Endothelial cell (in vitro differentiated cells): Measurements from ENCODE around the gene C1orf21. TPM values are rescaled to one million over a fixed set of nuclear protein-coding genes. Genes with fewer than 3 reads are reported as not detected.

Experiments used
- DNase-seq: peaks from one replicate; pipeline ENCODE4 v3.0.0; 2021; ENCODE audit warnings: low spot score
- H3K27ac Mint-ChIP-seq: one replicate; pipeline ENCODE4 v1.8.0; 2021; ENCODE audit warnings: mixed read lengths, inconsistent platforms; ENCODE audit not compliant: unreplicated experiment
- H3K27me3 Mint-ChIP-seq: one replicate; pipeline ENCODE4 v1.8.0; 2021; ENCODE audit warnings: mild to moderate bottlenecking, moderate library complexity, mixed read lengths, inconsistent platforms; ENCODE audit not compliant: unreplicated experiment
- H3K36me3 Mint-ChIP-seq: one replicate; pipeline ENCODE4 v1.8.0; 2021; ENCODE audit warnings: mild to moderate bottlenecking, low read depth, mixed read lengths, inconsistent platforms; ENCODE audit not compliant: unreplicated experiment
- H3K4me1 Mint-ChIP-seq: one replicate; pipeline ENCODE4 v1.8.0; 2021; ENCODE audit warnings: mild to moderate bottlenecking, mixed read lengths, inconsistent platforms; ENCODE audit not compliant: unreplicated experiment
- H3K4me3 Mint-ChIP-seq: one replicate; pipeline ENCODE4 v1.8.0; 2021; ENCODE audit warnings: mild to moderate bottlenecking, mixed read lengths, inconsistent platforms; ENCODE audit not compliant: unreplicated experiment
- H3K9me3 Mint-ChIP-seq: one replicate; pipeline ENCODE4 v1.8.0; 2021; ENCODE audit warnings: mixed read lengths, inconsistent platforms; ENCODE audit not compliant: unreplicated experiment
- total RNA-seq: library from RNA; stranded (reverse); fragmentation: NEBNext Ultra II Directional; extraction: Animal tissue kit (Norgen Biotek cat#: 25700); gene quantifications from one replicate; pipeline ENCODE4 v1.2.1, GENCODE V29; 2021; ENCODE audit not compliant: unreplicated experiment
- TF ChIP-seq, protein P1 (sequence below): fragments of 200-600 bp; sonication (generic); IDR thresholded peaks from one replicate; pipeline ENCODE4 v1.5.0; 2021; ENCODE audit warnings: antibody characterized with exemption; ENCODE audit not compliant: unreplicated experiment

C1orf21 gene
- total RNA-seq, 1 donor from 2014 or later, result 7.5 TPM

DNA sequence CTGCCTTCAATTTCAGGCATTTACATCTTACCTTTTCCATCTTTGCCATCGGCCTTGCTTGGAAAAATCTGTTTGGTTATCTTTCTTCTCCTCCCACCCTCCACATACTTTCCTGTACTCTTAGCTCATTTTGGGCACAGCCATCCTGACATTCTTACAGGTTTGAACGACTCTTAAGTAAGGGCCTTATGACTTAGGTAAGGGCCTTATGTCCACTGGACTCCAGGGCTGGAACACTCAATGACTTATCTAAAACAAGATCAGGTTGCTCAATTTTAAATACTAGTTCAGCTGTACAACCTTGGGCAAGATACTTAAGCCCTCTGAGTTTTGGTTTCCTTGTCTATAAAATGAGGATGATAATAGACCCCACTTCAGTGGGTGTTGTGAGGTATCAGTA lies 40.9 kb downstream of the C1orf21 start:
- H3K4me1 Mint-ChIP-seq, result peaks cover 9% of the 10 kb centered on the region
- no peaks in the 10 kb centered on the region for H3K27me3 Mint-ChIP-seq
- no peak overlapping the region for H3K27ac Mint-ChIP-seq
- DNase-seq, result no peak
- TF ChIP-seq, protein P1, sequence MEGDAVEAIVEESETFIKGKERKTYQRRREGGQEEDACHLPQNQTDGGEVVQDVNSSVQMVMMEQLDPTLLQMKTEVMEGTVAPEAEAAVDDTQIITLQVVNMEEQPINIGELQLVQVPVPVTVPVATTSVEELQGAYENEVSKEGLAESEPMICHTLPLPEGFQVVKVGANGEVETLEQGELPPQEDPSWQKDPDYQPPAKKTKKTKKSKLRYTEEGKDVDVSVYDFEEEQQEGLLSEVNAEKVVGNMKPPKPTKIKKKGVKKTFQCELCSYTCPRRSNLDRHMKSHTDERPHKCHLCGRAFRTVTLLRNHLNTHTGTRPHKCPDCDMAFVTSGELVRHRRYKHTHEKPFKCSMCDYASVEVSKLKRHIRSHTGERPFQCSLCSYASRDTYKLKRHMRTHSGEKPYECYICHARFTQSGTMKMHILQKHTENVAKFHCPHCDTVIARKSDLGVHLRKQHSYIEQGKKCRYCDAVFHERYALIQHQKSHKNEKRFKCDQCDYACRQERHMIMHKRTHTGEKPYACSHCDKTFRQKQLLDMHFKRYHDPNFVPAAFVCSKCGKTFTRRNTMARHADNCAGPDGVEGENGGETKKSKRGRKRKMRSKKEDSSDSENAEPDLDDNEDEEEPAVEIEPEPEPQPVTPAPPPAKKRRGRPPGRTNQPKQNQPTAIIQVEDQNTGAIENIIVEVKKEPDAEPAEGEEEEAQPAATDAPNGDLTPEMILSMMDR, result no peak
- H3K9me3 Mint-ChIP-seq, result no peaks in the 10 kb centered on the region
- H3K4me3 Mint-ChIP-seq, result no peak overlapping the region
- H3K36me3 Mint-ChIP-seq, result no peaks in the 10 kb centered on the region

DNA sequence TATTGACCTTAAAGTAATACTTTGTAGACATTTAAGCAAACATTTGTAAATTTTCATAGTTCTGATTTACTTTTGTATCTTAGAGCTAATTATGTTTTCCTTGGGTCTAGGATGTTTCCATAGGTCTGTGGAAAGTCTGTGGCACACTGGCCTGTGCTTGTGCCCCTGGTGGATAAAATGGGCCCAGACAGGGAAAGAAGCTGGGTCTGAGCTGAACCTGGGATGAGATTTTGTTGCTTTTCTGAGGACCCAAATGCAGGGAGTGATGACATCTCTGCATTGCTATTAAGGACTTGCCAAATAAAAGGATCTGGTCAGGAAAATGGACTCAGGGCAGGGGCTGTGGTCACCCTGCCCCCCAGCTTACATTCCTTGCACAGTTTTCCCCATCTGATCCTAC lies 41.8 kb downstream of the C1orf21 start:
- H3K27ac Mint-ChIP-seq, result no peak overlapping the region
- no peaks in the 10 kb centered on the region for H3K9me3 Mint-ChIP-seq
- H3K4me1 Mint-ChIP-seq, result peaks cover 5% of the 10 kb centered on the region
- no peak overlapping the region for H3K4me3 Mint-ChIP-seq
- no peaks in the 10 kb centered on the region for H3K36me3 Mint-ChIP-seq
- no peak for DNase-seq
- no peaks in the 10 kb centered on the region for H3K27me3 Mint-ChIP-seq
- TF ChIP-seq, protein P1, result no peak

DNA sequence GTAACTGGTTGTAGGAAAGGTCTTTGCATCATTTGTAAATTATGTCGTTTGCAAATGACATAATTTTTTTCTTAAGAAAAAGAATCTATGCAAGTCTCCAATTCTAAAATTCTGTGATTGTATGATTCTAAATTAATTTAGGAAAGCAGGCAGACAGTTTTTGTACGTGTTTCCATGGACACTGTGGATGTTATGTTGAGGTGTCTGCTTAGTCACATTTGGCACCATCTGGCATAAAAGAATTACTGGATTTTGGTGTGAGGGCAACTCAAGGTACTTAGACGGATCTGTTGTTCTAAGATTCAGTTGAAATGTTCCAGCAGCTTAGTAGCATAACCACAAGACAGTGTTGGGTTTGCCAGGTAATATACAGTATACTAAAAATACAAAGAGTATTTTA lies 42.5 kb downstream of the C1orf21 start:
- TF ChIP-seq, protein P1, result no peak
- H3K4me3 Mint-ChIP-seq, result no peak overlapping the region
- H3K9me3 Mint-ChIP-seq, result no peaks in the 10 kb centered on the region
- H3K36me3 Mint-ChIP-seq, result no peaks in the 10 kb centered on the region
- H3K4me1 Mint-ChIP-seq, result peaks cover 2% of the 10 kb centered on the region
- H3K27me3 Mint-ChIP-seq, result no peaks in the 10 kb centered on the region
- DNase-seq, result no peak
- H3K27ac Mint-ChIP-seq, result no peak overlapping the region

DNA sequence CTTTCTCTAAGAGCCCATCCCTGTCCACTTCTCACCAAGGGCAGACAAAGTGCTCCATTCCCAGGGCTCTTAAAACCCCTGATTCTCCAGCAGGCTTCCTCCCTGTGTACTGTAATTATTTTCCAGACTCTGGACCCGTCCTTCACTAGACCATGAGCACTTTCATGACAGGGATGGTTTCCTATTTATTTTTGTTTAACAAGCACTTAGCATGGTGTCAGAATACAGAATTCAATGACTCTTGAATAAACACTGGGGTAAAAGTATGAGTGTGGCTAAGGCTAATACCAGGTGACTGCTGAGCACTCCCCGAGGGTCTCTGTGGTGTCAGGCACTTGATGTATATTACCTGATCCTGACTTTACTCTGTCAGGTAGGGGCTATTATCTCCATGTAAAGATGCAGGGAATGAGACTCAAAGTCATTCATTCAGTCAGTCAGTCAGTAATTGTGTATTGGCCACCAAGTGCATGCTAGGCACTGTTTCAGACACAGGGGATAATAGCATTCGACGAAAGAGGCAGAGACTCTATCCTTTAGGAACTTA lies 47.2 kb downstream of the C1orf21 start:
- Mint-ChIP-seq H3K27me3 (no peaks in the 10 kb centered on the region), H3K9me3 (no peaks in the 10 kb centered on the region), H3K4me1 (peaks cover 2% of the 10 kb centered on the region), H3K4me3 (no peak overlapping the region), H3K27ac (no peak overlapping the region), H3K36me3 (no peaks in the 10 kb centered on the region)
- no peak for DNase-seq
- TF ChIP-seq, protein P1, result no peak

DNA sequence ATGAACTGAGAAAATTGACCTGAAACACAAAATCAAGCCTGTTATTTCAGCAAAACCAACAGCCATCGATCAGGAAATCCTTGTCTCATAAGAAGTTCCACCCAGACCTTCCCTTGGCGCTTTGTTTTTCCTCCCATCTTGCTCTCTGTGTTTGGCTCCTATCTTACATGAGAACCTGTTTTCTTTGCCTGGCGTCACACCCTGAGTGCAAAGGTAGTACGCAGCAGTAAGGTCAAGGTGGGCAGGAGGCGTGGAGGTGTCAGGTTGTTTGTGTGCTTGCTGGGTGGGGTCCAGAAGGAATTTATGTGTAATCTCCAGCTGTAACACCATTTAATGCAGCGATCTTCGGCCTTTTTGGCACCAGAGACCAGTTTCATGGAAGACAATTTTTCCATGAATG lies 50.5 kb downstream of the C1orf21 start:
- Mint-ChIP-seq H3K4me1 (peaks cover 2% of the 10 kb centered on the region), H3K4me3 (no peak overlapping the region), H3K27me3 (no peaks in the 10 kb centered on the region), H3K36me3 (no peaks in the 10 kb centered on the region), H3K27ac (no peak overlapping the region), H3K9me3 (no peaks in the 10 kb centered on the region)
- no peak for DNase-seq
- TF ChIP-seq, protein P1, result no peak
